Skeletal muscle cell (primary cell): ENCODE results near the gene POLR2F.

Experiments
- DNase-seq: peaks from one replicate; pipeline ENCODE4 v3.0.0-alpha.2; 2010; ENCODE audit warnings: low read depth
- H3K4me3 ChIP-seq: 2 replicates; pipeline ENCODE4 v1.5.1; 2011; ENCODE audit warnings: low read depth, mild to moderate bottlenecking, control low read depth, low read length, moderate library complexity

POLR2F gene

DNA sequence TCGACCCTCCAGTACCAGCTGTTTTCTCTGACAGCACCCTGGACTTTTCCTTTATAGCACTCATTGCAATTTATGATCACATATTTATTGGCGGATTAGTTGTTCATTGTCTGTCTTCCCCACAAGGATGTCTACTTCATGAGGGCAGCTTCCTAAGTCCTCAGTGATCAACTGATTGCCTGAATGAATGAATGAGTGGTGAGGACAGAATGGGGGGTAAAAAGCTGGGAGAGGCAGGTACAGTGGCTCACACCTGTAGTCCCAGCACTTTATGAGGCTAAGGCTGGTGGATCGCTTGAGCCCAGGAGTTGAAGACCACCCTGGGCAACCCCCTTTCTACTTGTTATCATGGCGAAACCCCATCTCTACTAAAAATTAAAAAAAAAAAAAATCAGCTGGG, 42.0 kb downstream of the POLR2F start:
- no peak for DNase-seq
- no peak overlapping the region for H3K4me3 ChIP-seq

DNA sequence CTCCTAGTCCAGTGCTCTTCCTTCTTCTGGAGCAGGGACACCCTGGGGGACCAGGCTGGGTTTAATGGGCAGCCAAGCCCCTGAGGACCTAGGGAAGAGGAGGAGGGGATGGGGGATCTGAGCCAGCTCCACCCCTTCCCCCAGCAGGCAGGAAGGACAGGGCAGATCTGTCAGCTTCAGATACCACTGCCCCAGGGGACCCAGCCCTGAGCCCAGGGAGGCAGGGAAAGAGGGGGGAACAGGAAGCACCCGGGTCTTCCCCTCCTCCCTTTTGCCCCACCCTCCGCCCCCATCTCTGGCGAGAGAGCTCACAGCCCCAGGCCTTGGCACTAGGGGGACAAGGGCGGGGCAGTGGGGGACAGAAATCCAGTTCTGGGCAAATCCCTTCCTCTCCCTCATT, 42.6 kb downstream of the POLR2F start:
- no peak overlapping the region for H3K4me3 ChIP-seq
- no peak for DNase-seq

DNA sequence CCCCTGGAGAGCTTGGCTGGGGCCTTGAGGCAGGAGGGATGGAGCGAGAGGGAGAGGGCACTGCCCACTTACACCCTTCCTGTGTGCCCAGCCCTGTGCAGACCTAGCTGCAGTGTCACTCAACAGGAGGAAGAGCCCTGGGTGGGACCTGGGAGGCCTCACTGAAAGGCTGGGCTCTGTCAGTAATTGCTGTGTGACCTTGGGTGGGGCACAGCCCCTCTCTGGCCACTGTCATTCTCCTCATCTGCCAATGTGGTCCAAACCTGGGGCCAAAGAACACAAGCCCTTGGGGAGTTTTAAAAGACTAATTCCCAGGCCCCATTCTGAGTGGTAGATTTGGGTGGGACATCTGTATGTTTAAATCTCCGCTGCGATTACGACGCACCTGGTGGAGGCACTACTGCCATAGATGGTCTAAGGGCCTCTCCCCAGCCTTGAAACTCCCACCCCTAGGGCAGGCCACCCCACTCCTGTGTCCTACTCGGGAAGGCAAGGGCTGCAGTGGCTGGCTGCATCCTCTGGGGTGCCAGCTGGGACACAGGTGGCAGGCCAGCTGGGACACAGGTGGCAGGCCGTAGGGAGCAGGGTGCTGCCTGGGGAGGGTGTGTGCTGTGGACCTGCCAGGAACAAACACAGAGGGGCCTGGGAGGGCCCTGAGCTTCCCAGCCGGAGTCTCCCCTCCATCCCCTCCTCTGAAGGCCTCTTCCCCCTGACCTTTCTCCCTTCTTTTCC, 43.2 kb downstream of the POLR2F start:
- no peak for DNase-seq
- no peak overlapping the region for H3K4me3 ChIP-seq

DNA sequence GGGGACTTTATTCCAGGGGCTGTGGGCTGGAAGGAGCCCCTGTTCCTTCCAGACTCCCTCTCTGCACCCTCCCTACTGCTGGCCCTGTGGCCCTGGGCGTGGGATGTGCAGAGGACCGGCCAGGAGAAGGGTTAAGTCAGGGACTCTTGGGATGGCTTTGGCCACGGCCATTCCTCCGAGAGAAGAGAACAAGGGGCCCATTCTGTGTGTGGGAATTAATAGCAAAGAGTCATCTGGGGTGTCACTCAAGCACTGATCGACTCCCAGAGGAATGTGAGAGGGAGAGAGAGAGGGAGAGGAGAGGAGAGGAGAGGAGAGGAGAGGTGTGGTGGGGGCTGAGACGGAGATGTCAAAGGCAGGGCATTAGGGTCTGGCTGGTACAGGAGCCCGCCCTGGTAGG, 45.0 kb downstream of the POLR2F start:
- no peak for DNase-seq
- H3K4me3 ChIP-seq, result no peak overlapping the region

DNA sequence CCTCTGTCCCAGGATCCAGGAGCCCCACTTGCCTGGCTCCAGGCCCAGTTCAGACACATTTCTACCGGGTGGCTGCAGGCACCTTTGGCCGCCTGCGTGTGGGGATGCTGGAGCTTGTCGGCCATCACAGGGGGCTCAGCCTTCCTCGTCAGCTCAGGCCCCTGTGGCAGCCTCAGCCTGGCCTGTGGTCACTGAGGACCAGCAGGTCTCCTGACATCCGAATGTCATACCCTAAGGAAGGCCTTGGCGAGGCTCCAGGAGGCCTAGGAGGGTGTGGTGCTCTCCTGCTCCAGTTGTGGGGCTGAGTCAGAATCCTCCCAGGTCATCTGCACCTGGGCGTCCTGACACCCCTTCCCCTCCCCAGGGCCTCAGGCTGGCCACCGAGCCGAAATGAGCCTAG, 45.7 kb downstream of the POLR2F start:
- DNase-seq, result no peak
- no peak overlapping the region for H3K4me3 ChIP-seq

DNA sequence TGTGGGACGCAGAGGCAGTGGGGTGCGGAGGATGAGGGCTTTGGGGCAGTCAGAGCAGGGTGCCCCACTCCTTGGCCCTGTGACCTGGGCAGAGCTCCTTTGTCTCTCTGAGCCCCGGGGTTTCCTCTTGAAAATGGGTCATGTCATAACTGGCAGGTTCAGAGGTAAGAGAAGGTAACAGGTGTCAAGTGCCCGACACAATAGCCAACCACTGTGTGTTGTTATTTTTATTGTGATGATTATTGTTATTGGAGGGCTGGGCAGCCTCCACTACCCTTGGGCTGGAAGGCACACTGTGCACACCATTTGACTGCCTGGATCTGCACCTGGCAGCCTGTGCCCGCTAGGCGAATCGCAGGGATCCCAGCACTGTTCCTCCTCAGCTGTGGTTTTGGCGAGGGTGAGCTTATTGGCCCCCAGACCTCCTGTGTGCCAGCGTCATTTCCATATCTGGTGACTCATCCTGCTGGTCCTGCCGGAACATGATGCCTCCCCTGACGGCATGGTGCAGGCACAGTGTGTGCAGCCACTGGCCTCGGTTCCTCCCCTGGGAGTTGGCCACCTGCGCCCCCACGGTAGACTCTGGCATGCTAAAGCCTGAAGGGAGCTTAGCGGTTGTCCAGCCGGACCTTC, 46.3 kb downstream of the POLR2F start:
- peak; percentile 31 for DNase-seq
- no peak overlapping the region for H3K4me3 ChIP-seq

DNA sequence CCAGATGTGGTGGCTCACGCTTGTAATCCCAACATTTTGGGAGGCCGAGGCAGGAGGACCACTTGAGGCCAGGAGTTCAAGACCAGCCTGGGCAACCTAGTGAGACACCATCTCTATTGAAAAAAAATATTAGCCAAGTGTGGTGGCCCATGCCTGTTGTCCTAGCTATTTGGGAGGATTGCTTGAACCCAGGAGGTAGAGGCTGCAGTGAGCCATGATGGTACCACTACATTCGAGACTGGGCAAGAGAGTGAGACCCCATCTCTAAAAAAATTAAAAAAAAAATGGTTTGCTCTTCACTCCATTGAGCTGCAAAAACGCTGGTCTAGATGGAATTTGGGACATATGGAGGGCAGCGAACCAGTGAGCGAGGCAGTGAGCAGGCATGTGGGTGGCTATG, 52.4 kb downstream of the POLR2F start:
- no peak for DNase-seq
- H3K4me3 ChIP-seq, result no peak overlapping the region

DNA sequence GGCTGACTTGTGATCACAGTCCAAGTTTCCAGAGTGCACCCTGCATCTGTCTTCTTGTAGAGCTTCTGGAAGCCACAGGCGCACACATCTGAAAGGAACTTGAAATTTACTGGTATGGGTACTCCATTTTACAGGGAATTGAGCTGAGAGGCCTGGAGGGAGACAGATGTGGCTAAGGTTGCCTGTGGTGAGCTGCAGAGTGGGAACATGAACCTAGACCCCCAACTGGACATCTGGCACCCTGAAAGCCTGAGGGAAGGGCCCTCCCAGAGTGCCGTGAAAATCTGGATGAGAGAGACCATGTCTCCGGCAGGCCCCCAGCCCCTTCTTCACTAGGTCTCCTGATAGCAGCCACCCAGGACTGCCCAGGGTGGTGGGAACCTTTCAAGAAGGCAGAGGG, 53.4 kb downstream of the POLR2F start:
- no peak for DNase-seq
- no peak overlapping the region for H3K4me3 ChIP-seq

DNA sequence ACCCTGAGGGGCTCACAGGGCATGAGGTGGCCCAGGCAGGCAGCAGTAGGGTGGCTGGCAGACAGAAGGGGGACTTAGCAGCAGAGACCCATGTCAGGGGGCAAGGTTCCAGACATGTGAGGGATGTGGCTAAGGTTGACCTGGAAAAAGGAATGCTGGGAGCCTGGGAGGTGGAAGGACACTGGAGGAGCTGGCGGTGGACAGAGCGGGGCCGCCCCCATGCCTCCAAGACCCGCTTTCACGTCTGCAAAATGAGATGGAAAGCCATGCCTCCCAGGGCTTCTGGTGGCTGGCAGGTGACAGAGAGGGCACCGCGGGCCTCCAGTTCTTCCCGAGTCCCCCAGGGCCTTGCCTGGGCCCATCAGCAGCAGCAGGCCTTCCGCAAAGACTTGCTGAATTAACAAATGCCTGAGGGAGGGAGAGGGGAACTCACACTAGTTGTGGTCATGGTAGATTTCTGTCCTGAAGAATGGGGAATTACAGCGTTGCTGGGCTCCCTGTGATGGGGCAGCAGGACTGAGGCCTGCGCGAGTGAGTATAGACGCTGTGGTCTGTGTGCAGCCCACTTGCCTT, 53.9 kb downstream of the POLR2F start:
- DNase-seq, result no peak

DNA sequence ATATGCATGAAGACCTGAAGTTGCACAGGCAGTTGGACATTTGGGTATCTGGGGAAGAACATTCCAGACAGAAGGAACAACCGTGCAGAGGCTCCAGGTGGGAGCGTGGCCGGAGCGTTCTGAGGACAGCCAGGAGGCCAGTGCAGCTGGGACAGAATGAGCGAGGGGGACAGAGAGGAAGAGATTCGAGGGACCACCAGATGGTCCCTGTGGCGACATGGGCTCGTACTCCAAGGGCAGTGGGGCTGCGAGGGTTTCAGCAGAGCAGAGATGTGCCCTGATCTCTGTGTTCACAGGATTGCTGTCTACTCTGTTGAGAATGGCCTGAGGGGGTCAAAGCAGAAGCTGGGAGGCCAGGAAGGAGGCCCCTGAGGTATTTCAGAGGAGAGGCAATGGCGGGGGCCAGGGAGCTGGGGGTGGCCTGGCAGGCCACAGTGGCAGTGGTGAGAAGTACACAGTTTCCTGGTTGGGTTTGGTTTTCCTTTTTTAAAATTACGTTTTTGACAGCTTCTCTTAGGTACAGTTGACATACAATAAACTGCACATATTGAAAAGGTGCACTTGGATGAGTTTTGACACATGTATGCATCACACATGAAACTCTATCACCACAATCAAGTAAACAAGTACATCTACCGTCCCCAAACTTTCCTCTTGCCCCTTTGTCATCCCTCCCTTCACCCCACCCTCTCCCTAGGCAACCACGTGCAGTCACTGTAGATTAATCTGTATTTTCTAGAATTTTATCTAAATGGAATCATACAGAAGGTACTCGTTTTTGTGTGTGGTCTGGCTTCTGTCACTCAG, 55.7 kb downstream of the POLR2F start:
- no peak overlapping the region for H3K4me3 ChIP-seq
- DNase-seq, result no peak

More for the DNA sequence above, 53.9 kb downstream of the POLR2F start:
- no peak overlapping the region for H3K4me3 ChIP-seq

DNA sequence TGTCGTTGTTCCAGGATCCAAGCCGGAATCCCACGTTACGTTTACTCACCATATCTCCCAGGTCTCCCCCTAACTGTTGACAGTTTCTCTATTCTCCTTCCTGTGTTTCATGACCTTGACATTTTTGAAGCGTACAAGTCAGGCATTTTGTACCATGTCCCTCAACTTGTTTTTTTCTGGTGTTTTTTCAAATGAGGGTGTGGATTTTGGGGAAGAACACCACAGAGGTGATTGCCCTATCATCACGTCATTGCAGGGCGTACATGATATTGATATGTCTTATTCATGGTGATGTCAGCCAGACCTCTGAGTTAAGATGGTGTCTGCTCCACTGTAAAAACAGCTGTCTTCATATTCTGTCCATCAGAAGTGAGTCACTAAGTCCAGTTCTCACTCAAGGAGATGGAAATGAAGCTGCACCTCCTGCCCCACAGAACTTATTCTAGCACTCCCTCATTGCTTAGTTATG, 59.1 kb downstream of the POLR2F start:
- no peak overlapping the region for H3K4me3 ChIP-seq
- no peak for DNase-seq

DNA sequence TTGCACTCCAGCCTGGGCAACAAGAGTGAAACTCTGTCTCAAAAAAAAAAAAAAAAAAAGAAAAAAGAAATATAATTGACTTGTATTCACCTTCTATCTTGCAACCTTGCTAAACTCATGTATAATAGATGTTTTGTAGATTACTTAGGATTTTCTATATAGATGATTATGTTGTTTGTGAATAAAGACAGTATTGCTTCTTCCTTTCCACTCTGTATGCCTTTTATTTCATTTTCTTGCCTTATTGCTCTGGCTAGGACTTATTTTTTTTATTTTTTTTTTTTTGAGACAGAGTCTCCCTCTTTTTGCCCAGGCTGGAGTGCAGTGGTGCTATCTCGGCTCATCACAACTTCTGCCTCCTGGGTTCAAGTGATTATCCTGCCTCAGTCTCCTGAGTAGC, 60.6 kb downstream of the POLR2F start:
- no peak for DNase-seq
- no peak overlapping the region for H3K4me3 ChIP-seq

DNA sequence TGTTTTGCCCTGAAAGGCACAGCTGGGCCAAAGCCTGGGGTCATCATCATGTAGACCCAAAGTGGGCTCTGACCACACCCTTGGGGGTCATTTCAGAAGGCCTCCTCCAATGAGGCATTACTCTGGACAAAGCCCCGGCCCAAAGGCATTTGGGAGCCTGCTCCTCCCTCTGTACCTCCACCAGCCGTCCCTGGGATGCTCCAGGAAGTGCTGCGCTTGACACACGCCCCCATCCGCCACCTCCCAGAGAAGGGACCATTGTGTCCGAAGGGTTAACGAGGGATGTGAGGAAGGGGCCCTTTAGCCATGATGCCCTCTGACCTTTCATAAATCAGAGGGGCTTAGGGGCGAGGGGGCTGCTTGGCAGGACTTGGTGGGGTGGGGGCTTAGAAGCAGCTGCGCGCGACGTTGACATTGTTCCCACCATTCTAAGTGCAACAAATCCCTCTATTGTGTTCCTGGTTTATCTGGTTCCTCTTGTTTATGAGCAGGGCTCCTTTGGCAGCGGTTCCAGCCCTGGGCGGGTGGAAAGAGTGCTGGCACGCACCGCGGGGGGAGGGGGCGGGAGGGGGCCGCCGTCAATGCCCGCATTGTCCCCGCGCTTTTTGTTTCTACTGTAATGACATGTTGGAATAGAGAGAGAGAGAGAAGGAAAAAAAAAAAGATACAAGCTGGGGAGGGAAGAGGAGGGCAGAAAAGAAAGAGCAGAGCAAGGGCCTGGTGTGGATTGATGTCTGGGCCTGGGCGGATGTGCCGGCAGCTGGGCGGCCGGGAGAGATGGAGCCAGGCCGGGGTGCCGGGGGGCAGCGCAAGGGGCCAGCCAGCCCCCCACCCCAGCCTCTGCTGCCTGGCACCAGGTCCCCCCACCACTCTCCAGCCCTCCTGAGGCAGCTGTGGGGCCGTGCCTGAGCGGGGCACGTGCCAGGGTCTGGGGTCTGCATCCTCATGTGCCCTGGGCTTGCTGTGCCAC, 63.0 kb downstream of the POLR2F start:
- no peak overlapping the region for H3K4me3 ChIP-seq
- DNase-seq, result no peak

DNA sequence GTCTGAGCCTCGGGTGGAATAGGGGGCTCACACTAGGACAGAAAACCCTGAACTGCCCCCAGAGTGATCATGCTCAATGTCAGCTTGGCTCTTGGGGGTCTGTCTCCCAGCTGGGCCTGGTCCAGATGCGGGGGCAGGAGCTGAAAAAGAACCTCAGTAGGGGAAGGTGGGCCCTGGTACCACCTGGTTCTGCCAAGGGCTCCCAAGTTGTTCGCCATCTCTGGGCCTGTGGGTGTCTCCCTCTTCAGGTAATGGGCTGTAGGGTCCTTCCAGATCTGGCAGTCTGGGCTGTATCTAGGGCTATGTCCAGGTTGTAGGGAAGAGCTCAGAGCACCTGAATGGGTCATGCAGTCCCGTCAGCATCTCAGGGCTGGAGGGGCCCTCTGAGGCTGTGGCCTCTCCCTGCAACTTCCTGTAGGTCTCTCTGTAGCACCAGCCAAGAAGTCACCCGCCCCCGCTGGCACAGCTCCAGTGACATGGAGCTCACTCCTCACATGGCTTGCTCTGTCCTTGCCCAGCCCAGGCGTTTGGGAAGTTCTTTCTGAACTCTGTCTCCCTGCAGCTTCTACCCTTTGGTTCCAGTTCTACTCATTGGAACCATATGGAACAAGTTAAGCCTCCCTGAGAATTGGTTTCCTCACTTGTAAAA, 63.9 kb downstream of the POLR2F start:
- no peak for DNase-seq
- H3K4me3 ChIP-seq, result no peak overlapping the region

DNA sequence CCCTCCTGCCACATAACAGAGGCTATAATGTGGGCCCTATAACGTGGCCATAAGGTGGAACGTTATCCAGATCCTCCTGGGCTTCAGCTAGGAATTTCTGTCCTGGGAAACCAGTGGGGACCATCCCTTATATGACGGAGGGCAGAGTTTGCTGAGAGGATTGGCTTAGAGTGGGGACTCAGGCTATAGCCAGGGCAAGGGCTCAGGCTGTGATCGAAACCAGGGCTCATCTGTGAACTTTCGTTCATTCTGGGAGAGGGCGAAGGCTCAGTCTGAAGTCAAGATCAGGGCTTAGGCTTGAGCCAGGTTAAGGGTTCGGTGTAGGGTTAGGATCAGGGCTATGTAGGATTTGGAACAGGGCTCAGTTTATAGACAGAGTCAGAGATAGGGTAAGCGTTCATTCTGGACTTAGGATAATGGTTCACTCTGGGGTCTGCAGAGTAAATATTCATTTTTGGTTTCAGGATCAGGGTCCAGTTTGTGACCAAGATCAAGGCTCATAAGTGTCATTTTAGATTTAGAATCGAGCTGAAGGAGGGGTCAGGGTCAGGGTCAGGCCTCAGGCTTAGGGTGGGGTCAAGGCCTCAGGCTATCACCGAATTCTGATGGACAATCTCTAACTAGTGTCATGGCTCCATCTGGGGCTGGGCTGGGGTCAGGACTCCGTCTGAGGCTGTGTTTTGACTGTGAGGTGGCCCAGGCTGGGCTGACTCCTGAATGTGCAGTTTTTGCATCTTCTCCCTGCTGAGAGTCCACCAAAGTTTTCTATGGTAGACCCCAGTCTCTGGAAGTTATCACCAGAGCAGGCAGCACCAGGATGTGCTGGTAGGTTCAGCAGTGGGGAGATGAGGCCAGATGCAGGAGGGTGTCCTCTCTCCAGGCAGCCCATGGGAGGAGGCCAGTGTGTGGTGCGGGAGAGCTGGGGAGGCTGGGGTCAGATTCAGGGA, 64.7 kb downstream of the POLR2F start:
- DNase-seq, result no peak
- no peak overlapping the region for H3K4me3 ChIP-seq
